H1 (cell line): ENCODE measurements around the gene THOP1. TPM values are rescaled to one million over a fixed set of nuclear protein-coding genes. Genes with fewer than 3 reads are reported as not detected.
A peak's percentile ranks its signal among the peaks of the same experiment; 100 is the strongest.

ENCODE experiments used
- CTCF ChIA-PET: fragments of 300-600 bp; sonication (Branson Sonifier 250); formaldehyde crosslinking; loops from one replicate; lab custom pipeline; 2021; ENCODE audit not compliant: partially characterized antibody; lab: Charles Lee
- POLR2A ChIA-PET: fragments of 300-600 bp; sonication (Branson Sonifier 250); formaldehyde crosslinking; loops from one replicate; lab custom pipeline; 2021; ENCODE audit warnings: inconsistent platforms; ENCODE audit not compliant: partially characterized antibody; lab: Charles Lee
- DNase-seq, 2 experiments: peaks; one replicate each; pipeline versions ENCODE4 v3.0.0 to v3.0.0-alpha.2; 2010 to 2022; ENCODE audit warnings: low spot score in 2 of 2, low read depth in 1 of 2, mixed read lengths in 1 of 2
- FAIRE-seq: peaks from 2 replicates; lab custom pipeline; 2011; peaks lifted over from hg19 to GRCh38; lab: Jason Lieb, UNC
- H2AFZ ChIP-seq: 2 replicates; pipeline ENCODE4 v1.8.1; 2012; ENCODE audit warnings: low read length, inconsistent platforms
- H2AK5ac ChIP-seq: 2 replicates; pipeline ENCODE4 v1.6.1; 2013; ENCODE audit warnings: low read depth, low read length
- H2BK120ac ChIP-seq: replicated peaks from 2 replicates; pipeline ENCODE3; 2013; ENCODE audit warnings: low read depth, low read length, inconsistent platforms
- H2BK12ac ChIP-seq: 2 replicates; pipeline ENCODE4 v1.6.1; 2013; ENCODE audit warnings: low read depth, low read length
- H2BK15ac ChIP-seq: 2 replicates; pipeline ENCODE4 v1.6.1; 2013; ENCODE audit warnings: low read length
- H2BK20ac ChIP-seq: 2 replicates; pipeline ENCODE4 v1.6.1; 2013; ENCODE audit warnings: low read length
- H2BK5ac ChIP-seq: 2 replicates; pipeline ENCODE4 v1.6.1; 2013; ENCODE audit warnings: low read depth, low read length
- H3K14ac ChIP-seq: 2 replicates; pipeline ENCODE4 v1.6.1; 2013; ENCODE audit warnings: inconsistent platforms; ENCODE audit not compliant: insufficient read length
- H3K18ac ChIP-seq: 2 replicates; pipeline ENCODE4 v1.6.1; 2013; ENCODE audit warnings: low read length; ENCODE audit errors: extremely low read depth
- H3K23ac ChIP-seq: 2 replicates; pipeline ENCODE4 v1.6.1; 2013; ENCODE audit warnings: inconsistent platforms; ENCODE audit not compliant: insufficient read length
- H3K23me2 ChIP-seq: 2 replicates; pipeline ENCODE4 v1.6.1; 2013; ENCODE audit warnings: low read depth, low read length
- H3K27ac ChIP-seq: 2 replicates; pipeline ENCODE4 v1.6.1; 2011; ENCODE audit warnings: low read depth, low read length, inconsistent platforms
- H3K27me3 ChIP-seq, 4 experiments: replicated peaks in 1 of 4; 1 replicate in 1 of 4; 2 replicates in 3 of 4; pipeline versions ENCODE4 v1.6.1 to v1.8.1; 2011 to 2013; ENCODE audit warnings: low read length in 3 of 4, mild to moderate bottlenecking in 3 of 4, inconsistent platforms in 2 of 4, mixed read lengths in 2 of 4, moderate library complexity in 1 of 4; ENCODE audit not compliant: control insufficient read depth in 3 of 4, insufficient read depth in 3 of 4; ENCODE audit errors: extremely low read depth in 1 of 4
- H3K36me3 ChIP-seq, 4 experiments: 2 replicates each; pipeline versions ENCODE4 v1.6.1 to v1.8.1; 2011 to 2013; ENCODE audit warnings: mild to moderate bottlenecking in 4 of 4, low read length in 3 of 4, moderate library complexity in 2 of 4, control low read depth in 1 of 4, inconsistent platforms in 1 of 4; ENCODE audit not compliant: insufficient read depth in 4 of 4, control insufficient read depth in 2 of 4
- H3K4ac ChIP-seq: replicated peaks from 2 replicates; pipeline ENCODE3; 2013; ENCODE audit warnings: low read length, low read depth, mixed read lengths, inconsistent platforms; ENCODE audit not compliant: insufficient read length
- H3K4me1 ChIP-seq, 4 experiments: replicated peaks in 1 of 4; 1 replicate in 1 of 4; 2 replicates in 3 of 4; pipeline versions ENCODE4 v1.6.1 to v1.8.1; 2011 to 2013; ENCODE audit warnings: low read length in 3 of 4, inconsistent platforms in 2 of 4, mixed read lengths in 1 of 4; ENCODE audit not compliant: insufficient read depth in 4 of 4, control insufficient read depth in 3 of 4
- H3K4me2 ChIP-seq, 2 experiments: 2 replicates each; pipeline versions ENCODE4 v1.6.1 to v1.8.1; 2011 to 2013; ENCODE audit warnings: low read depth in 2 of 2, low read length in 2 of 2, control low read depth in 1 of 2, inconsistent platforms in 1 of 2, mild to moderate bottlenecking in 1 of 2; ENCODE audit not compliant: insufficient read depth in 1 of 2
- H3K4me3 ChIP-seq, 4 experiments: fragments of 200-600, 300-600 bp in 1 of 4; sonication (generic), shearing (Covaris generic), sonication (Bioruptor Twin) in 1 of 4; 2 replicates each; pipeline versions ENCODE4 v1.5.1 to v1.8.1; 2011 to 2016; ENCODE audit warnings: low read length in 4 of 4, low read depth in 3 of 4, control low read depth in 2 of 4, inconsistent platforms in 2 of 4, mild to moderate bottlenecking in 2 of 4, mixed read lengths in 1 of 4, moderate library complexity in 1 of 4; ENCODE audit not compliant: insufficient read depth in 2 of 4; ENCODE audit errors: extremely low read depth in 1 of 4
- H3K56ac ChIP-seq: replicated peaks from 2 replicates; pipeline ENCODE3; 2013; ENCODE audit warnings: low read depth, mild to moderate bottlenecking, mixed read lengths, low read length, inconsistent platforms; ENCODE audit not compliant: insufficient read length
- H3K79me1 ChIP-seq: 2 replicates; pipeline ENCODE4 v1.6.1; 2013; ENCODE audit warnings: low read depth, low read length, control low read depth
- H3K79me2 ChIP-seq, 2 experiments: 2 replicates each; pipeline versions ENCODE4 v1.6.1 to v1.8.1; 2012 to 2013; ENCODE audit warnings: low read length in 2 of 2, mild to moderate bottlenecking in 2 of 2, inconsistent platforms in 1 of 2; ENCODE audit not compliant: insufficient read depth in 2 of 2, control insufficient read depth in 1 of 2
- H3K9ac ChIP-seq, 4 experiments: replicated peaks in 1 of 4; 1 replicate in 1 of 4; 2 replicates in 3 of 4; pipeline versions ENCODE4 v1.6.1 to v1.8.1; 2011 to 2013; ENCODE audit warnings: low read depth in 3 of 4, low read length in 3 of 4, control low read depth in 2 of 4, mild to moderate bottlenecking in 2 of 4, moderate library complexity in 2 of 4, inconsistent platforms in 1 of 4; ENCODE audit errors: extremely low read depth in 1 of 4
- H3K9me3 ChIP-seq, 2 experiments: 2 replicates each; pipeline versions ENCODE4 v1.6.1 to v1.8.1; 2012 to 2013; ENCODE audit warnings: mild to moderate bottlenecking in 2 of 2, moderate library complexity in 2 of 2, control low read depth in 1 of 2, inconsistent platforms in 1 of 2, low read depth in 1 of 2, low read length in 1 of 2, mixed read lengths in 1 of 2; ENCODE audit not compliant: insufficient read depth in 2 of 2
- H4K20me1 ChIP-seq, 2 experiments: replicated peaks in 1 of 2; 2 replicates each; pipeline versions ENCODE3 to v1.8.1; 2011 to 2013; ENCODE audit warnings: inconsistent platforms in 2 of 2, low read length in 2 of 2, mild to moderate bottlenecking in 1 of 2; ENCODE audit not compliant: insufficient read depth in 2 of 2, control insufficient read depth in 1 of 2
- H4K5ac ChIP-seq: 2 replicates; pipeline ENCODE4 v1.6.1; 2013; ENCODE audit warnings: low read length, low read depth, mixed read lengths, inconsistent platforms; ENCODE audit not compliant: insufficient read length
- H4K8ac ChIP-seq: 2 replicates; pipeline ENCODE4 v1.8.0; 2013; ENCODE audit warnings: mild to moderate bottlenecking, moderate library complexity, low read length, inconsistent platforms; ENCODE audit not compliant: insufficient read depth; ENCODE audit errors: extremely low read depth
- H4K91ac ChIP-seq: replicated peaks from 2 replicates; pipeline ENCODE3; 2013; ENCODE audit warnings: low read length, mixed read lengths, inconsistent platforms; ENCODE audit not compliant: insufficient read length
- SP4 ChIP-seq: IDR thresholded peaks from 2 replicates; pipeline ENCODE4 v1.6.1; 2012; ENCODE audit warnings: low read length, inconsistent platforms
- WGBS, 2 experiments: shearing (Covaris generic) in 1 of 2; methylation state at CpG; one replicate each; pipeline versions ENCODE4 v1.1.6 to v1.1.7; 2013 to 2015; ENCODE audit warnings: low lambda C conversion rate in 2 of 2, mixed read lengths in 2 of 2, inconsistent platforms in 1 of 2, low coverage in 1 of 2, missing lambda C conversion rate in 1 of 2; ENCODE audit not compliant: insufficient replicate concordance in 2 of 2, insufficient coverage in 1 of 2, insufficient read length in 1 of 2; ENCODE audit errors: extremely low coverage in 1 of 2, missing lambda C conversion rate in 1 of 2; 5-methylcytosine and 5-hydroxymethylcytosine counted together
- polyA plus RNA-seq, 7 experiments: library from polyadenylated mRNA; depleted of rRNA in 3 of 7; stranded (reverse) in 5 of 7; unstranded in 2 of 7; fragments of >200 nt in 5 of 7; fragments of 200-250 nt in 2 of 7; gene quantifications; 1 replicate in 5 of 7; 2 replicates in 1 of 7; 4 replicates in 1 of 7; pipeline versions ENCODE4 v1.2.1 to v1.2.3, GENCODE V29; 2011 to 2013; ENCODE audit warnings: missing spikeins in 2 of 7, mixed read lengths in 2 of 7
- total RNA-seq: library from RNA; stranded (reverse); fragmentation: NEBNext Ultra II Directional; extraction: Animal tissue kit (Norgen Biotek cat#: 25700); gene quantifications from 2 replicates; pipeline ENCODE4 v1.2.1, GENCODE V29; 2021

Gene THOP1
- total and polyA plus RNA-seq, 2 of the 8 experiments (the other 6 are each of a cell fraction or from before 2014, with no cell fraction given): 136 to 159 TPM

DNA sequence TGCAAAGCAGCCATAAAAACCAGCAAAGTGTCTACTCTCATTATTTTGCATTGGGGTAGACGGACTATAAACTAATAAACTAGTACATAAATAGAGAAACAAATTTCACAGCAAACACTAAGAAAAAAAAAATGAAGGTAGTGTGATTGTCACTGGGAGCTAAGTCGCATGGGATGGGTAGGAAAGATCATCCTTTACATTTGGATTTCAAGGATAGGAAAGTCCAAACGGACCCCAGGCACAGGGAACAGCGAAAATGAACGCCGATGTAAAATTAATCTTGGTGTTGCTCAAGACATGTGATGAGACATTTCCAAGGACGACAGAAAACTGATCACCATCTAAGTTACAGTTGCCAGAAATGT lies 1.5 kb upstream of the THOP1 start:
- no peak overlapping the region for H2AK5ac ChIP-seq
- peak overlapping the region; percentile 4; the same call in 1 of the 2 replicates for H3K27ac ChIP-seq
- 73% methylated on average over 7 of the region's 7 CpGs; no CpG with 5 or more reads in 1 of the 2 experiments for WGBS, 2 experiments
- no peak overlapping the region for H3K14ac ChIP-seq
- no peak overlapping the region for H3K56ac ChIP-seq
- ChIA-PET POLR2A (interaction anchor here (0.6 to 1.8 kb wide), 5 partner anchors 15 to 357 kb away, joined by 3 to 7 read pairs (median 4); partner anchors contain the start of genes GADD45B and TIMM13), CTCF (interaction anchor here (0.6 to 0.7 kb wide), 2 partner anchors 38 to 145 kb away, joined by 3 to 4 read pairs; no protein-coding TSS in a partner anchor)
- H2BK15ac ChIP-seq: no peak overlapping the region
- H3K27me3 ChIP-seq: no peaks in the 10 kb centered on the region
- no peak overlapping the region for H4K91ac ChIP-seq
- no peaks in the 10 kb centered on the region for H3K9me3 ChIP-seq
- H2BK12ac ChIP-seq: peak overlapping the region; percentile 18
- no peak overlapping the region for H4K8ac ChIP-seq
- H2AFZ ChIP-seq: peak overlapping the region; percentile 25; the same call in 1 of the 2 replicates
- no peak overlapping the region for H3K18ac ChIP-seq
- H2BK5ac ChIP-seq: no peak overlapping the region
- H3K36me3 ChIP-seq: peaks cover 0 to 8% (median under 1%) of the 10 kb centered on the region in 4 experiments; a peak in 1 of 8 replicates
- TF ChIP-seq SP4: no peak
- peaks cover 0 to 6% (median 2%) of the 10 kb centered on the region in 4 experiments; a peak in 4 of 7 replicates for H3K4me1 ChIP-seq
- FAIRE-seq: no peak
- H2BK20ac ChIP-seq: no peak overlapping the region
- H2BK120ac ChIP-seq: no peak overlapping the region
- peaks cover 7 to 28% of the 10 kb centered on the region in 2 experiments for H4K20me1 ChIP-seq
- no peak overlapping the region for H4K5ac ChIP-seq
- no peak for DNase-seq
- no peak overlapping the region for H3K4ac ChIP-seq
- H3K4me2 ChIP-seq: peak overlapping the region; percentile 58 to 75
- H3K9ac ChIP-seq: peak overlapping the region in 1 of 4 experiments; percentile 40; a peak in 1 of 7 replicates
- H3K79me1 ChIP-seq: peaks cover 11% of the 10 kb centered on the region; the same call in 1 of the 2 replicates
- peaks cover 10% of the 10 kb centered on the region for H3K23me2 ChIP-seq
- H3K23ac ChIP-seq: no peak overlapping the region
- H3K79me2 ChIP-seq: peaks cover 45 to 74% of the 10 kb centered on the region in 2 experiments
- H3K4me3 ChIP-seq: peak overlapping the region in 1 of 4 experiments; percentile 88; a peak in 2 of 8 replicates
